ENCODE results near the gene SLIT3.

DNA sequence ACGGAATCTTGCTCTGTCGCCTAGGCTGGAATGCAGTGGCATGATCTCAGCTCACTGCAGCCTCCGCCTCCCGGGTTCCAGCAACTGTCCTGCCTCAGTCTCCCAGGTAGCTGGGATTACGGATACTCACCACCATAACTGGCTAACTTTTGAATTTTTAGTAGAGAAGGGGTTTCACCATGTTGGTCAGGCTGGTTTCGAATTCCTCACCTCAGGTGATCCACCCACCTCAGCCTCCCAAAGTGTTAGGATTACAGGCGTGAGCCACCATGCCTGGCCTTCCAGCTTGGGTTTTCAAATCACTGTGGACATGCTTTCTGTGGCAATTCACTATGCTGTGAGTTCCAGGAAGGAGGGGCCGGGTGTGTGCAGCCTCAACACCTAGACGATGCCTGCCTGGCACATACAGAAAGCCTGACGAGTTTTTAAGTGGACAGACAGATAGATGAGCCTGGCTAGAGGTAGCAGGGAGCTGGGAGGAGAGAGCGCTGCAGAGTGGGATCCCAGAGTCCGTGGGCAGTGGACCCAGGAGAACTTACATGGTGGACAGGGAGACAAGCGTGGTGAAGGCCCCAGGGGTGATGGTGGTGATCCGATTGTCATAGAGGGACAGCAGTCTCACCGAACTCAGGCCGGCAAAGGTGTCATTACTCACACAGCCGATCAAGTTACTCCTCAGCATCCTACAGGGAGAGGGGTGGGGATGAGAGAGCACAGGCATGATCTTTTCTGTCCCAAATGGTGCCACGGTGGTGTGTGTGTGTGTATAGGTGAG is 548.3 kb downstream of the SLIT3 start:
- TF ChIP-seq EZH2phosphoT487 (IDR thresholded peaks at IDR 0.05; ENCODE audit: borderline replicate concordance, low read length): no peak
- TF ChIP-seq, protein P1, sequence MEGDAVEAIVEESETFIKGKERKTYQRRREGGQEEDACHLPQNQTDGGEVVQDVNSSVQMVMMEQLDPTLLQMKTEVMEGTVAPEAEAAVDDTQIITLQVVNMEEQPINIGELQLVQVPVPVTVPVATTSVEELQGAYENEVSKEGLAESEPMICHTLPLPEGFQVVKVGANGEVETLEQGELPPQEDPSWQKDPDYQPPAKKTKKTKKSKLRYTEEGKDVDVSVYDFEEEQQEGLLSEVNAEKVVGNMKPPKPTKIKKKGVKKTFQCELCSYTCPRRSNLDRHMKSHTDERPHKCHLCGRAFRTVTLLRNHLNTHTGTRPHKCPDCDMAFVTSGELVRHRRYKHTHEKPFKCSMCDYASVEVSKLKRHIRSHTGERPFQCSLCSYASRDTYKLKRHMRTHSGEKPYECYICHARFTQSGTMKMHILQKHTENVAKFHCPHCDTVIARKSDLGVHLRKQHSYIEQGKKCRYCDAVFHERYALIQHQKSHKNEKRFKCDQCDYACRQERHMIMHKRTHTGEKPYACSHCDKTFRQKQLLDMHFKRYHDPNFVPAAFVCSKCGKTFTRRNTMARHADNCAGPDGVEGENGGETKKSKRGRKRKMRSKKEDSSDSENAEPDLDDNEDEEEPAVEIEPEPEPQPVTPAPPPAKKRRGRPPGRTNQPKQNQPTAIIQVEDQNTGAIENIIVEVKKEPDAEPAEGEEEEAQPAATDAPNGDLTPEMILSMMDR (conservative IDR thresholded peaks at IDR 0.05; ENCODE audit: low read depth, low read length): no peak

All from PC-3 (cell line).